Measurements from ENCODE around the gene ATP1B3.
A peak's percentile ranks its signal among the peaks of the same experiment; 100 is the strongest.
"Not testable (repeated sequence)": the region's sequence is repeated elsewhere in the genome, so short reads cannot be mapped to it uniquely, and the experiment has no call there.

The ATP1B3 gene

GRCh38 chr3:141909986-141910385 lies 33.5 kb downstream of the ATP1B3 start:
- DNase-seq: not testable (repeated sequence)

DNA sequence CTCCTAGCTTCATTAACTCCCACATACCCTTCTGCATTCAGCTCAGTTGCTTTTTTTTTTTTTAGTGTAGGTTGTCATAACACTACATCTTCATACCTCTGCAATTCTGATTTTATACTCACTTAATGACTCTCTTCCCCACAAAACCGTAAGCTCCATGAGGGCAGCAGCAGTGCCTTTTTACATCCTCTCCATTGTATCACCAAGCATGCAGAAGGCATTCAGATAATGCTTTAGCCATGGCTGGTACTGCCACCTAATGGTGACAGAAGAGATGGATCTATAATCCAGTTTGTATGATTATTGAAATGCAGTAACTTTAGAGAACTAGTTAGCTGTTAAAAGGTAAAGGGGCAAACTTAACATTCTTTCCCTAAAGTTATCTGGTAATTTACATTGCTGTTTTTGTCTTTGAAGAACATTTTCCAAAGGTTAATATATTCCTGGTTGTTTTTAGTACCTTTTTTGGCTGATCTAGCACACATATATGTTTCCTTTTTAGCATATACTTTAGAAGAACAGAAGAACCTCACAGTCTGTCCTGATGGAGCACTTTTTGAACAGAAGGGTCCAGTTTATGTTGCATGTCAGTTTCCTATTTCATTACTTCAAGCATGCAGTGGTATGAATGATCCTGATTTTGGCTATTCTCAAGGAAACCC lies 36.8 kb downstream of the ATP1B3 start:
- DNase-seq: peak; percentile 61

- DNase-seq: no peak
Observed at GRCh38 chr3:141914311-141914710, 37.9 kb downstream of the ATP1B3 start.

DNA sequence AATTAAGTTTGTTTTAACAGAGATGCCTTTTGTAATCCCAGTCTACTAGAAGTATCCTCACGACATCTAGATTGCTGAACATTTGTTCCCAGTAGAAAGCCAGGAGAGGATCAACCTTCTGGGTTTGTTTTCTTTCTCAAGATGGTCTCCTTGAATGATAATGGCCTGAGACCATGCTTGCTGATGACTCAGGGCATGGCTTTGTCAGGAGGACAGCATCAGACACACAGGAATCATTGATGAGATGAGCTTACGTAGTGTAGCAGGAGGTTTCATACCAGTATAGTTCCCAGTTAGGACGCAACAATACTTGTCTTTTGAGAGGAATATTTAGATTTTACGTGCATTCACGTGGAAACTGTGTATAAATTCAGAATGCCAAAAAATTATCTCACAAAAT lies 38.6 kb downstream of the ATP1B3 start:
- no peak for DNase-seq

GRCh38 chr3:141915766-141916165 lies 39.3 kb downstream of the ATP1B3 start:
- DNase-seq: no peak

DNA sequence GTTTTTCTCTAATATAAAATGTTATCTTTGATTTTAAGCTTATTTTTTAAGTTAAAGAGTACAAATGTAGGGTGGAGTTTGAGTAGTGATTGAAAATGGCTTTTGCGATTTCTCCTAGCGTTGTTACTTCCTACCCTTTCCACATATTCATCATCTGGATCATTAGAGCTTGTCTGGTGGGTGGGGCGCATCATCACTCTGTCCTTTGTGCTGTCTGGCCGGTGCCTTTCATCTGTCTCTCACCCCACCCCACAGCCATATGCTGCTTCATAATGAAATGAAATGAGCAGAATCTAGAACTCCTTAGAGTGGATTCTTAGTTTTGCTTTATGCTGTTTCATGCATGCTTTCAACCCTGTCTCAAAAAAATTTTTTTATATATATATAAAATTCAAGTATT lies 44.3 kb downstream of the ATP1B3 start:
- DNase-seq: no peak

- no peak for DNase-seq
Observed at GRCh38 chr3:141921316-141921715, 44.9 kb downstream of the ATP1B3 start.

DNA sequence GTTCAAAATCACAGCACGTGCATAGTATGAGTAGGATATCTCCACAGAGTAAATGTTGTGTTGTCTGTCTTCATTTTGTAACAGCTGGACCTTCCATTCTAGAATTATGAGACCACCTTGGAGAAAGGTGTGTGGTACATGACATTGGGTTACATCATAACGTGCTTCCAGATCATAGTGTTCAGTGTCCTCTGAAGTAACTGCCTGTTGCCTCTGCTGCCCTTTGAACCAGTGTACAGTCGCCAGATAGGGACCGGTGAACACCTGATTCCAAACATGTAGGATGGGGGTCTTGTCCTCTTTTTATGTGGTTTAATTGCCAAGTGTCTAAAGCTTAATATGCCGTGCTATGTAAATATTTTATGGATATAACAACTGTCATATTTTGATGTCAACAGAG lies 49.2 kb downstream of the ATP1B3 start:
- not testable (repeated sequence) for DNase-seq

DNA sequence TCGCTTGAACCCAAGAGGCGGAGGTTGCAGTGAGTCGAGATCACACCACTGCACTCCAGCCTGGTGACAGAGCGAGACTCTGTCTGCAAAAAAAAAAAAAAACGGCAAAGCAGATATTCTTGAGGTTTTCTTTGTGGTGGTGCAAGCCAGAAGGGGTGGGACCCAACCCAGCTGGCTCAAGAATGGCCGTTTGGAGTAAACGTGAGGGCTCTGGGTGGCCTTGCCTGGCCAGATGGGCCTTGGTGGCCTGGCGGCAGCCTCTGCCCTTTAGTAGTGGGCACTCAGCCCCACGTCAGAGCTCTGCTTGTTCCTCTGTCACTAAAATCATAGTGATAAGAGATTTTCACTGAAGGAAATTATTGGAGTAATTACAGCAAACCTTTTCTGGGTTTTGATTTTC lies 50.5 kb downstream of the ATP1B3 start:
- DNase-seq: no peak

DNA sequence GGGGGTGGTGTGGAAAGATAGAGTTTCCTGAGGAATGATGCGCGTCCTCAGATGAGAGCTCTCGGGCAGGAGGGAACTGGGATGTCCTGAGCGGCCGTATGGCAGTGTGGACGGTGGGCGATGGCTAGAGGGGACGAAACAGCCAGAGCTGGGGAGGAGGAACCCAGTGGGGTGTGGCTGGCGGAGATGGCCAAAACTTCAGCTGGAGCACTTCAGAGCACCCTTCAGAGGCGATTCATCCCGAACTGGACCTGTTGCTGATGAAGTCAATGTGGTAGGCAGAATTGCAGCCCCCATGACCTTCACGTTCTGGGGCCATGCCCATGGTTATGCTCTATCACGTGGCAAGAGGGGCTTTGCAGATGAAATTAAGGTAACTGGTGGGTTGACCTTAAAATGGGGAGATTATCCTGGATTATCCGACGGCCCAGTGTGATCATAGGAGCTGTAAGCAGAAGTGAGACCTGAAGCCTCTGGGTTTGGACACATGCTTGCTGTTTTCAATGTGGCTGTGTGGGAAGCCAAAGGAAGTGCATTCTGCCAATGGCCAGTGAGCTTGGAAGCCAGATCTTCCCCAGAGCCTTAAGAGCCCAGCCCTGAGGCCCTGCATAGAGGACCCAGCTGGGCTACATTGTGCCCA lies 52.3 kb downstream of the ATP1B3 start:
- DNase-seq: no peak

DNA sequence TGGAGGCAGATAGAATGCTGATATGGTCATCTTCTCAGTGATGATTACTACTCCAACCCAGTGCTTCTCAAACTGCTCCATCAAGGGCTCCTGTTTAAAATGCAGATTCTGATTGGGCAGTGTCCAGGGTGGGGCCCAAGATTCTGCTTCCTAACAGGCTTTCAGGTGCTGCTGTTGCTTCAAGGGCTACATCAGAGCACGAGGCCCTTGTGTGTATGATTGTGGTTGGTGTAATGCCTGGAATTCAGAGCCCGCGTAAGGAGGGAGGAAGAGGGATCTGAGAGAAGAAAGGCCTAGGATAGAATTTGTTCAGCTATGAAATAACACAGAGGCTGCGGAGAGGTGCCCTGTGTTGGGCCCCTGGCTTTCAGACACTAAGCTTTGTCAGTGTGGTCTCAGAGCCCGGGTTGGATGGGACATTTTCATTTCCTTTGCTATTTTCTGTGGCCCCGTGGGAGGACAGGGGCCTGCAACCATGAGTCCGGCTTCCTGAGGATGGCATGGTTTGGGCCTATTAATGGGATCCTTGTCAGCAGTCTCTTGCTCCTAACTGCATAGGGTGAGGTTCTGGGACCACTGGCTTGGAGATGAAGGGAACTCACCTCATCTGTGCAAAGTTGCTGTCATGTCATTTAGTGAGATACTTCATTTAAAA lies 53.0 kb downstream of the ATP1B3 start:
- no peak for DNase-seq

DNA sequence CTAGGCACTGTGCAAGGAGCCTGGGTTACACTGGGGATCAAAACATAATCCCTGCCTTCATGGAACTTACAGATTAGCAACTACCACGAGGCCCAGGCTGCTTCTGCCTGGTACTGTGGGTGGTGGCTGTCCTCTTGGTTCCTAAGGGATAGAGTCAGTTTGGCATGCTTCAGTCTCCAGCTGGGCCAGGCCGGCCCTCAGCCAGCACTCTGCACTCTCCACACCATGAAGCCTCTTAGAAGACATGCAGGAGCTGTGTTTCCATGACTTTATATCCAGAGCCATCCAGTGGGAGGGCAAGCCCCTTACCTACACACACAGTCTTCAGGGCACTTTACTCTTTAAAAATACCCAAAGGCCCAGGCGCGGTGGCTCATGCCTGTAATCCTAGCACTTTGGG lies 54.4 kb downstream of the ATP1B3 start:
- DNase-seq: no peak

GRCh38 chr3:141933421-141934300 lies 57.2 kb downstream of the ATP1B3 start:
- no peak for DNase-seq

GRCh38 chr3:141934354-141934753 lies 57.9 kb downstream of the ATP1B3 start:
- no peak for DNase-seq

DNA sequence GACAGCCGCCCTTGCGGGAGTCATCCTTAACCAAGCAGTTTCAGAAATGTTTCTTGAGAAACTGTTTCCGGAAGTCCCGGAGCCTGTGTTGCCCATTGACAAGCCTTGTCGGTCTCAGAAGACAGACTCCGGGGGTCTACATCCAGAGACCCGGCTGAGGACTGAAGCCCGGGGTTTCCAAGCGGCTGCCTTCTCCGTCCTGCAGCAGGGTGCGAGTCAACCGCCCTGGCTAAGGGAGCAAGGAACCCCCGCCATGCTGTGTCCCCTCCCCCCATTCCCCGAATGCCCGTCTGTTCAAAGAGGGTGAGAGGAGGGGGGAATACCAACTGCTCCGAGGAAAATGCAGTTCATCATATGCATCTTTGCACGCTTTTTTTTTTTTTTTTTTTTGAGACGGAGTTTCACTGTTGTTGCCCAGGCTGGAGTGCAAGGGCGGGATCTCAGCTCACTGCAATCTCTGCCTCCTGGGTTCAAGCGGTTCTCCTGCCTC lies 61.6 kb downstream of the ATP1B3 start:
- DNase-seq: no peak

DNA sequence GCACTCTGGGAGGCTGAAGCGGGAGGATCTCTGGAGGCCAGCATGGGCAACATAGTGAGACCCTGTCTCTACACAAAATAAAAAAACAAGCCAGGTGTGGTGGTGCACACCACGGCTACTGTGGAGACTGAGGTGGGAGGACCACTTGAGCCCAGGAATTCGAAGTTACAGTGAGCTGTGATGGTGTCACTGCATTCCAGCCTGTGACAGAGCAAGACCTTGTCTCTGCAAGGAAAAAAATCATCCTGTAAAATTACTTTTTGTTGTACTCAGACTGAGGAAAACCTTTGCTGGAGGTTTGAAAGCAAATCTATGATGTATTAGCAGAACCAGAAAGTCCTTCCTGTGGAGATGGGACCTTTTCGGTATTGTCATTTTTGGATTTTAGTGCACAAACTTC lies 63.3 kb downstream of the ATP1B3 start:
- DNase-seq: no peak

- peak; percentile 51 for DNase-seq
Observed at GRCh38 chr3:141940194-141940776, 63.8 kb downstream of the ATP1B3 start.

DNA sequence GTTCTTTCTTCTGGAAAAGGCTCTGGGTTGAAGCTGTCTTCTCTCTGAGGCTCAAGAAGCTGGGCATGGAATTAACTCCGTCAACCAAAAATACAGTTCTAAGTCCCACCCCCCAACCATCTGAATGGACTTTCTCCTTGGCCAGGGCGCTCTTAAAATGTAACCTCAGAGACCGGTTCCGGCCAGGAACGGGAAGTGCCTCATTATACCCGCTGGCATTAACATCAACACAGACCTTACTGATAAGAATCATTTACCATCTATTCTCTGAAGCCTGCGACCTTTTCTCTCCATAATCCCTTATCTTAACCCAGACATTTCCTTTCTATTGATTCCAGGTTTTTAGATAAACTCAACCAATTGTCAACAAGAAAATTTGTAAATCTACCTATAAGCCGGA lies 64.7 kb downstream of the ATP1B3 start:
- no peak for DNase-seq

GRCh38 chr3:141942006-141942405 lies 65.6 kb downstream of the ATP1B3 start:
- DNase-seq: no peak

- DNase-seq: no peak
Observed at GRCh38 chr3:141945726-141946485, 69.5 kb downstream of the ATP1B3 start.

GRCh38 chr3:141949399-141949798 lies 73.0 kb downstream of the ATP1B3 start:
- DNase-seq: no peak

DNA sequence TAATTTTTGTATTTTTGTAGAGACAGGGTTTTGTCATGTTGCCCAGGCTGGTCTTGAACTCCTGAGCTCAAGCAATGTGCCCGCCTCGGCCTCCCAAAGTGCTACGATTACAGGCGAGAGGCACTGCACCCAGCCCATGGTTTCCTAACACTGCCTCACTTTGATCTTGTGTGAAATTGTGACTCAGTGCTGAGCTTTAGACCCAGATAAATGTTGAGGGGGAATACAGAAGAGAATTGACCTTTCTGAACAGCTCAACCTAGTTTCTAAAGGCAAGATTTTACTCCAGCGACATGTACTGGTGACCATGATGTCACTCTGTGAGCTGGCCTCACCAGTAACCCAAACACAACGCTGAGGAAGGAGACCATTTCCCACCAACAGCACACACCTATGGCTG lies 73.5 kb downstream of the ATP1B3 start:
- DNase-seq: no peak
